DLD1 (cell line): ENCODE data around the gene KLK2.

Experiments
- in situ Hi-C: cut with HindIII; loops from 2 replicates; pipeline ENCODE4 v1.10.0; 2017; ENCODE audit warnings: low sequenced_read_pairs

KLK2 gene

DNA sequence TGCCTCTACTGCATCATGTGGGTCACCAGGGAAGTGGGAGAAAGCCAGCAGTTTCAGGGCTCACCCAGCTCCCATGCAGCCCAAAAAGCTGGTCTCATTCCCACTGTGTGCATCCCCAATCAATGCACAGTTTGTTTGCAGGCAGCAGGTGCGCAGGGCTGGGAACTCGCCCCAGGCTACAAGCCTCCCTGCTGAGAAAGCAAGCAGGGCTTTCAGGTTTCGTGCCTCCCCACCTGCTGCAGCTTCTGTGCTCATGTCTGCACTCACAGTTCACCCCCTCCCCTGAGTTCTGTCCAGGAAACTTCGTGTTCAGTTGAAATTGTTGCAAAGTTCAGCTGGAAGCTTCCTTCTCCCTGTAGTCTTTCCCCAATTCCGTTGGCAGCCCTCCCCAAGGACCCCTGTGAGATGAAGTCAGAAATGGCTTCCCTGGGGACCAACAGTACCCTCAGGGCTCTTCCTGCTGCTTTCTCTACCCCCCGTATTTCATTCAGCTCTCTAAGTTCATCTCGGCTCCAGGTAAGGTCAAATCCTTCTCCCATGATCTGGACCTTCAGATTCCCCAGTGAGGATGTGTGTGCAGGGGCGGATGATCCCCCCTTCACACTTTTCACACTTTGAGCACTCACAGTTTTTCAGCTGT is 28.8 kb upstream of the KLK2 start:
- in situ Hi-C loops = no loop called here

DNA sequence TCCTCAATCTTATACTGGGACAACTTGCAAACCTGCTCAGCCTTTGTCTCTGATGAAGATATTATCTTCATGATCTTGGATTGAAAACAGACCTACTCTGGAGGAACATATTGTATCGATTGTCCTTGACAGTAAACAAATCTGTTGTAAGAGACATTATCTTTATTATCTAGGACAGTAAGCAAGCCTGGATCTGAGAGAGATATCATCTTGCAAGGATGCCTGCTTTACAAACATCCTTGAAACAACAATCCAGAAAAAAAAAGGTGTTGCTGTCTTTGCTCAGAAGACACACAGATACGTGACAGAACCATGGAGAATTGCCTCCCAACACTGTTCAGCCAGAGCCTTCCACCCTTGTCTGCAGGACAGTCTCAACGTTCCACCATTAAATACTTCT is 22.5 kb upstream of the KLK2 start:
- in situ Hi-C loops = no loop called here

DNA sequence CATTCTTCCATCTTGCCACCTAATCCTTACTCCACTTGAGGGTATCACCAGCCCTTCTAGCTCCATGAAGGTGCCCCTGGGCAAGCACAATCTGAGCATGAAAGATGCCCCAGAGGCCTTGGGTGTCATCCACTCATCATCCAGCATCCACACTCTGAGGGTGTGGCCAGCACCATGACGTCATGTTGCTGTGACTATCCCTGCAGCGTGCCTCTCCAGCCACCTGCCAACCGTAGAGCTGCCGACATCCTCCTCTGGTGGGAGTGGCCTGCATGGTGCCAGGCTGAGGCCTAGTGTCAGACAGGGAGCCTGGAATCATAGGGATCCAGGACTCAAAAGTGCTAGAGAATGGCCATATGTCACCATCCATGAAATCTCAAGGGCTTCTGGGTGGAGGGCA is 21.6 kb upstream of the KLK2 start:
- in situ Hi-C loops = no loop called here

DNA sequence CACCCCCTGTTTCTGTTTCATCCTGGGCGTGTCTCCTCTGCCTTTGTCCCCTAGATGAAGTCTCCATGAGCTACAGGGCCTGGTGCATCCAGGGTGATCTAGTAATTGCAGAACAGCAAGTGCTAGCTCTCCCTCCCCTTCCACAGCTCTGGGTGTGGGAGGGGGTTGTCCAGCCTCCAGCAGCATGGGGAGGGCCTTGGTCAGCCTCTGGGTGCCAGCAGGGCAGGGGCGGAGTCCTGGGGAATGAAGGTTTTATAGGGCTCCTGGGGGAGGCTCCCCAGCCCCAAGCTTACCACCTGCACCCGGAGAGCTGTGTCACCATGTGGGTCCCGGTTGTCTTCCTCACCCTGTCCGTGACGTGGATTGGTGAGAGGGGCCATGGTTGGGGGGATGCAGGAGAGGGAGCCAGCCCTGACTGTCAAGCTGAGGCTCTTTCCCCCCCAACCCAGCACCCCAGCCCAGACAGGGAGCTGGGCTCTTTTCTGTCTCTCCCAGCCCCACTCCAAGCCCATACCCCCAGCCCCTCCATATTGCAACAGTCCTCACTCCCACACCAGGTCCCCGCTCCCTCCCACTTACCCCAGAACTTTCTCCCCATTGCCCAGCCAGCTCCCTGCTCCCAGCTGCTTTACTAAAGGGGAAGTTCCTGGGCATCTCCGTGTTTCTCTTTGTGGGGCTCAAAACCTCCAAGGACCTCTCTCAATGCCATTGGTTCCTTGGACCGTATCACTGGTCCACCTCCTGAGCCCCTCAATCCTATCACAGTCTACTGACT is 18.4 kb upstream of the KLK2 start, which contains the start of gene KLK3:
Gene KLK3 (plus strand): TSS at position 280 of the 775 bp plus-strand sequence. CDS start 41 bp downstream, at position 321.
- in situ Hi-C loops = no loop called here

DNA sequence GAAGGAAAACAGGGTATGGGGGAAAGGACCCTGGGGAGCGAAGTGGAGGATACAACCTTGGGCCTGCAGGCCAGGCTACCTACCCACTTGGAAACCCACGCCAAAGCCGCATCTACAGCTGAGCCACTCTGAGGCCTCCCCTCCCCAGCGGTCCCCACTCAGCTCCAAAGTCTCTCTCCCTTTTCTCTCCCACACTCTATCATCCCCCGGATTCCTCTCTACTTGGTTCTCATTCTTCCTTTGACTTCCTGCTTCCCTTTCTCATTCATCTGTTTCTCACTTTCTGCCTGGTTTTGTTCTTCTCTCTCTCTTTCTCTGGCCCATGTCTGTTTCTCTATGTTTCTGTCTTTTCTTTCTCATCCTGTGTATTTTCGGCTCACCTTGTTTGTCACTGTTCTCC is 15.9 kb upstream of the KLK2 start:
- in situ Hi-C loops = no loop called here

DNA sequence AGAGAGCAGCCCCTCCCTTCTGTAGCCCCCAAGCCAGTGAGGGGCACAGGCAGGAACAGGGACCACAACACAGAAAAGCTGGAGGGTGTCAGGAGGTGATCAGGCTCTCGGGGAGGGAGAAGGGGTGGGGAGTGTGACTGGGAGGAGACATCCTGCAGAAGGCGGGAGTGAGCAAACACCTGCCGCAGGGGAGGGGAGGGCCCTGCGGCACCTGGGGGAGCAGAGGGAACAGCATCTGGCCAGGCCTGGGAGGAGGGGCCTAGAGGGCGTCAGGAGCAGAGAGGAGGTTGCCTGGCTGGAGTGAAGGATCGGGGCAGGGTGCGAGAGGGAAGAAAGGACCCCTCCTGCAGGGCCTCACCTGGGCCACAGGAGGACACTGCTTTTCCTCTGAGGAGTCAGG is 14.4 kb upstream of the KLK2 start:
- in situ Hi-C loops = no loop called here

DNA sequence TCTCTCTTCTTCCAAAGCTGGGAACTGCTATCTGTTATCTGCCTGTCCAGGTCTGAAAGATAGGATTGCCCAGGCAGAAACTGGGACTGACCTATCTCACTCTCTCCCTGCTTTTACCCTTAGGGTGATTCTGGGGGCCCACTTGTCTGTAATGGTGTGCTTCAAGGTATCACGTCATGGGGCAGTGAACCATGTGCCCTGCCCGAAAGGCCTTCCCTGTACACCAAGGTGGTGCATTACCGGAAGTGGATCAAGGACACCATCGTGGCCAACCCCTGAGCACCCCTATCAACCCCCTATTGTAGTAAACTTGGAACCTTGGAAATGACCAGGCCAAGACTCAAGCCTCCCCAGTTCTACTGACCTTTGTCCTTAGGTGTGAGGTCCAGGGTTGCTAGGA is 13.4 kb upstream of the KLK2 start:
- in situ Hi-C loops = no loop called here

DNA sequence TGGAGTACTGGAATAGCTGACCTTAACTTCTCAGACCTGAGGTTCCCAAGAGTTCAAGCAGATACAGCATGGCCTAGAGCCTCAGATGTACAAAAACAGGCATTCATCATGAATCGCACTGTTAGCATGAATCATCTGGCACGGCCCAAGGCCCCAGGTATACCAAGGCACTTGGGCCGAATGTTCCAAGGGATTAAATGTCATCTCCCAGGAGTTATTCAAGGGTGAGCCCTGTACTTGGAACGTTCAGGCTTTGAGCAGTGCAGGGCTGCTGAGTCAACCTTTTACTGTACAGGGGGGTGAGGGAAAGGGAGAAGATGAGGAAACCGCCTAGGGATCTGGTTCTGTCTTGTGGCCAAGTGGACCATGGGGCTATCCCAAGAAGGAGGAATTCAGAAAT is 12.2 kb upstream of the KLK2 start:
- in situ Hi-C loops = no loop called here

DNA sequence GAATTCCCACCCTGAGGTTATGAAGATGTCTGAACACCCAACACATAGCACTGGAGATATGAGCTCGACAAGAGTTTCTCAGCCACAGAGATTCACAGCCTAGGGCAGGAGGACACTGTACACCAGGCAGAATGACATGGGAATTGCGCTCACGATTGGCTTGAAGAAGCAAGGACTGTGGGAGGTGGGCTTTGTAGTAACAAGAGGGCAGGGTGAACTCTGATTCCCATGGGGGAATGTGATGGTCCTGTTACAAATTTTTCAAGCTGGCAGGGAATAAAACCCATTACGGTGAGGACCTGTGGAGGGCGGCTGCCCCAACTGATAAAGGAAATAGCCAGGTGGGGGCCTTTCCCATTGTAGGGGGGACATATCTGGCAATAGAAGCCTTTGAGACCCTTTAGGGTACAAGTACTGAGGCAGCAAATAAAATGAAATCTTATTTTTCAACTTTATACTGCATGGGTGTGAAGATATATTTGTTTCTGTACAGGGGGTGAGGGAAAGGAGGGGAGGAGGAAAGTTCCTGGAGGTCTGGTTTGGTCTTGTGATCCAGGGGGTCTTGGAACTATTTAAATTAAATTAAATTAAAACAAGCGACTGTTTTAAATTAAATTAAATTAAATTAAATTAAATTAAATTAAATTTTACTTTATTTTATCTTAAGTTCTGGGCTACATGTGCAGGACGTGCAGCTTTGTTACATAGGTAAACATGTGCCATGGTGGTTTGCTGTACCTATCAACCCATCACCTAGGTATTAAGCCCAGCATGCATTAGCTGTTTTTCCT is 11.5 kb upstream of the KLK2 start:
- in situ Hi-C loops = no loop called here

DNA sequence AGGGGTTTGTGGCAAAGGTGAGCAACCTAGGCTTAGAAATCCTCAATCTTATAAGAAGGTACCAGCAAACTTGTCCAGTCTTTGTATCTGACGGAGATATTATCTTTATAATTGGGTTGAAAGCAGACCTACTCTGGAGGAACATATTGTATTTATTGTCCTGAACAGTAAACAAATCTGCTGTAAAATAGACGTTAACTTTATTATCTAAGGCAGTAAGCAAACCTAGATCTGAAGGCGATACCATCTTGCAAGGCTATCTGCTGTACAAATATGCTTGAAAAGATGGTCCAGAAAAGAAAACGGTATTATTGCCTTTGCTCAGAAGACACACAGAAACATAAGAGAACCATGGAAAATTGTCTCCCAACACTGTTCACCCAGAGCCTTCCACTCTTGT is 3.8 kb upstream of the KLK2 start:
- in situ Hi-C loops = no loop called here

DNA sequence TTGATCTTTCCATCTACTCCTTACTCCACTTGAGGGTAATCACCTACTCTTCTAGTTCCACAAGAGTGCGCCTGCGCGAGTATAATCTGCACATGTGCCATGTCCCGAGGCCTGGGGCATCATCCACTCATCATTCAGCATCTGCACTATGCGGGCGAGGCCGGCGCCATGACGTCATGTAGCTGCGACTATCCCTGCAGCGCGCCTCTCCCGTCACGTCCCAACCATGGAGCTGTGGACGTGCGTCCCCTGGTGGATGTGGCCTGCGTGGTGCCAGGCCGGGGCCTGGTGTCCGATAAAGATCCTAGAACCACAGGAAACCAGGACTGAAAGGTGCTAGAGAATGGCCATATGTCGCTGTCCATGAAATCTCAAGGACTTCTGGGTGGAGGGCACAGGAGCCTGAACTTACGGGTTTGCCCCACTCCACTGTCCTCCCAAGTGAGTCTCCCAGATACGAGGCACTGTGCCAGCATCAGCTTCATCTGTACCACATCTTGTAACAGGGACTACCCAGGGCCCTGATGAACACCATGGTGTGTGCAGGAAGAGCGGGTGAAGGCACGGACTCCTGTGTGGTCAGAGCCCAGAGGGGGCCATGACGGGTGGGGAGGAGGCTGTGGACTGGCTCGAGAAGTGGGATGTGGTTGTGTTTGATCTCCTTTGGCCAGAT is 2.7 kb upstream of the KLK2 start:
- in situ Hi-C loops = no loop called here

DNA sequence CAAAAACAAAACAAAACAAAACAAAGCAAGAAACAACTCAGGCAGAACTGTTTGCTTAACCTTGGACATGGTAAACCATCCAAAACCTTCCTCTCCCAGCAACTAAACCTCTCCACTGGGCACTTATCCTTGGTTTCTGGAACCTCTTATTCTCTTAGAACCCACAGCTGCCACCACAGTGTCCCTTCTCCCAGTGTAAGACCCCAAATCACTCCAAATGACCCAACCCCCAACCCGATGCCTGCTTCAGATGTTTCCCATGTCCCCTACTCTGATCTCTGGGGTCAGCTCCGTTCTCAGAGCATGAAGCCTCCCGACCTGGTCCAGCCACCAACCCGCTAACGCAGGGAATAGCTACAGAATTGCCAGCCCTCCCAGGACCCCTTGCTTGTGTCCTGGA is 972 bp downstream of the KLK2 start:
- in situ Hi-C loops = no loop called here

DNA sequence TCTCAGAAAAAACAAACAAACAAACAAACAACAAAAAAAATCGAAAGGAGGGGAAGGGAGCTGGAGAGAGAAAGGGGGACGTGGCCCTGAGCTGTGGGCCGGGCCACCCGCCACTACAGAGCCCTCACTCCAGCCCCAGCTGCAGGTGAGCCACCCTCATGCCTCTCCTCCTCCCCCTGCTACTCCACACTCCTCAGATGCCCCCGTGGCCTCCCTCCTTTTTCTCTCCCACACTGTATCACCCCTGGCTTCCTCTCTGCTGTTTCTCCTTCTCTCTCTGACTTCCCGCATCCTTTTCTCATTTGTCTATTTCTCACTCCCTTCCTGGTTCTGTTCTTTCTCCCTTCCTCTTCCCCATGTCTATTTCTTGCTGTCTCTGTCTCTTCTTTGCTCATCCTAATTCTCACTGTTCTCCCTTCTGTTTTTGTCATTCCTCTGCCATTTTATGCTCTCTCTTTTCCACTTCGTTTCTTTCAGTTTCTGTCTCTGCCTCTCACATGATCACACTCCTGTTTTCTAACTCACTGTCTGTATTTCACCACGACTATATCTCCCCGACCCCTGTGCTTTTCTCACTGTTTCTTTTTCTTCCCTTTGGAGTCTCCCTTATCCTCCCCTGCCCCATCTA is 2.7 kb downstream of the KLK2 start:
- in situ Hi-C loops = no loop called here

DNA sequence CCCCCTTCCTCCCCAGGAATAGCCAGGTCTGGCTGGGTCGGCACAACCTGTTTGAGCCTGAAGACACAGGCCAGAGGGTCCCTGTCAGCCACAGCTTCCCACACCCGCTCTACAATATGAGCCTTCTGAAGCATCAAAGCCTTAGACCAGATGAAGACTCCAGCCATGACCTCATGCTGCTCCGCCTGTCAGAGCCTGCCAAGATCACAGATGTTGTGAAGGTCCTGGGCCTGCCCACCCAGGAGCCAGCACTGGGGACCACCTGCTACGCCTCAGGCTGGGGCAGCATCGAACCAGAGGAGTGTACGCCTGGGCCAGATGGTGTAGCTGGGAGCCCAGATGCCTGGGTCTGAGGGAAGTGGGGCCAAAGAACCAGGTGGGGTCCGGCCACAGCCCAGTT is 3.2 kb downstream of the KLK2 start:
- in situ Hi-C loops = no loop called here

DNA sequence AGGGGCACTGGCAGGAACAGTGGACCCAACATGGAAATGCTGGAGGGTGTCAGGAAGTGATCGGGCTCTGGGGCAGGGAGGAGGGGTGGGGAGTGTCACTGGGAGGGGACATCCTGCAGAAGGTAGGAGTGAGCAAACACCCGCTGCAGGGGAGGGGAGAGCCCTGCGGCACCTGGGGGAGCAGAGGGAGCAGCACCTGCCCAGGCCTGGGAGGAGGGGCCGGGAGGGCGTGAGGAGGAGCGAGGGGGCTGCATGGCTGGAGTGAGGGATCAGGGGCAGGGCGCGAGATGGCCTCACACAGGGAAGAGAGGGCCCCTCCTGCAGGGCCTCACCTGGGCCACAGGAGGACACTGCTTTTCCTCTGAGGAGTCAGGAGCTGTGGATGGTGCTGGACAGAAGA is 4.1 kb downstream of the KLK2 start:
- in situ Hi-C loops = no loop called here

DNA sequence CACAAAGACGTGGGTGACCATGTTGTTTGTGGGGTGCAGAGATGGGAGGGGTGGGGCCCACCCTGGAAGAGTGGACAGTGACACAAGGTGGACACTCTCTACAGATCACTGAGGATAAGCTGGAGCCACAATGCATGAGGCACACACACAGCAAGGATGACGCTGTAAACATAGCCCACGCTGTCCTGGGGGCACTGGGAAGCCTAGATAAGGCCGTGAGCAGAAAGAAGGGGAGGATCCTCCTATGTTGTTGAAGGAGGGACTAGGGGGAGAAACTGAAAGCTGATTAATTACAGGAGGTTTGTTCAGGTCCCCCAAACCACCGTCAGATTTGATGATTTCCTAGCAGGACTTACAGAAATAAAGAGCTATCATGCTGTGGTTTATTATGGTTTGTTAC is 5.6 kb downstream of the KLK2 start:
- in situ Hi-C loops = no loop called here

DNA sequence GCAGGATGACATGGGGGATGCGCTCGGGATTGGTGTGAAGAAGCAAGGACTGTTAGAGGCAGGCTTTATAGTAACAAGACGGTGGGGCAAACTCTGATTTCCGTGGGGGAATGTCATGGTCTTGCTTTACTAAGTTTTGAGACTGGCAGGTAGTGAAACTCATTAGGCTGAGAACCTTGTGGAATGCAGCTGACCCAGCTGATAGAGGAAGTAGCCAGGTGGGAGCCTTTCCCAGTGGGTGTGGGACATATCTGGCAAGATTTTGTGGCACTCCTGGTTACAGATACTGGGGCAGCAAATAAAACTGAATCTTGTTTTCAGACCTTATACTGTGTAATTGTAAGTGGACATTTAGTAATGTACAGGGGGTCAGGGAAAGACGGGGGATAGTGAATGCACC is 7.0 kb downstream of the KLK2 start:
- in situ Hi-C loops = no loop called here

DNA sequence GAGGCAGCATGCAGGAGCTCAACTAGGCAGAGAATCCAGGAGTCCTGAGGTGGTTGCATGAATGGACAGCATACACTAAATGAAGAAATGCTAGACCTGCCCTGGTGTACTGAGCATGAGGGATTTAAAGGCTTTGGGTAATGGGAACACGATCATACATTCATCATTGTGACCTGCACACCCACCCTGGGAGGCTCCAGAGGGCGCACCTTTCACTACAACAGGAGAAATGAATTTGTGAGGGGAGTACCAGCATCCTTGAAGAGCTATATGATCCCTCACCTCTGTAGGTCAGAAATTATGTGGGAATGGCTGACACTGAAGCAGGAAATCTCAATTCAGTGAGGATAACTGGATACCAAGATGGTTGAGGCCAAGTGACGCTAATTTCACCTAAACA is 8.9 kb downstream of the KLK2 start:
- in situ Hi-C loops = no loop called here

DNA sequence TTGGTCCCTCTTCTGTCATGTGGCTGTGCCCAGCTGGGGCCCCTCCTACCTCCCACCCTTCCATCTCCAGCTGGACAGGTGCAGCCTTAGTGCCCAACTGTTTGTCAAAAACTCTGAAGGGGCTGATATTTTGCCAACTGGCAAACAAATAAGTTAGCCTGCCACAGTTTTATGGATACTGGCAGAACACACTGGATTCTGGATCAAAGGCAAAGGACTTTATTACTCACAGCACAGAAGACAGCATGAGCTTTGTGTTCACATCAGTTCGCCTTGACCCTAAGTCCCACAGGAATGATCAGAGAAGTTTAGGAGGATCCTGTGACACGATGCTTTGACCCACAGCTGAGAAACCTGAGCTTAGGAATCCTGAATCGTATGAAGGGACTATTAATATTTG is 16.4 kb downstream of the KLK2 start:
- in situ Hi-C loops = no loop called here

DNA sequence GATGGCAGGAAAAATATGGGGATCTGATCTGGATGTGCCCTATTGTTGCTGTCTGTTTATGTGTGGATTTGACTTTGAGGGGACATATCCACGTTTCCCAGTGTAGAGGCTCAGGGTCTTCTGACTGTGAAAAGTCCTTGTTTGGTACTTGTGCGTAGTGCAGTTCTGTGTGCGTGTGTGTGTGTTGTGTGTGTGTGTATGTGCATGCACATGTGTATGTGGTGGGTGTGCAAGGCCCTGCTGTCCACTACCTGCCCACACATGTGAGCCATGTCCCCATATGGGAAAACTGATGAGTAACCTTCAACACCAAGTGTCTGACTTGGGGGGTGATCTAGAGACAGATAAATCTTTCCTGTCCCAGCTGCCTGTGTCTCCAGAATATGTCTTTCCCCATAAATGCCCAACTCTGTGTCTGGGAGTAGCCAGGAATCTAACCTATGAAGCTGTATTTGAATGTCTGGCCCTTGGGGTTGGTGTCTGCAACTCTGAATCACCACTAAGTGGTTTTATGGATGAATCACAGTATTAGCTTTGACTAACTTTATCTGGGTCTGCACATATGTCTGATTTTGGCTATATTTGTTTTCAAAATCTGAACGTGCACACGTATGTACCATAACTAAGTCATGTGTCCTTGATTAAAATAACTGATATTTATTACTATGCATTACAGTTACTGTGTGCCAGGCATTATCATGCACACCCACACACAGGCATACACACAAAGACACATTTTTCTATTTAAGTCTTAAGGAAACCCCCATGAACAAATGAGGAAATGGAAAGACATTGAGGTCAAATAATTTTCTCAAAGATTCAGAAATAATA is 17.4 kb downstream of the KLK2 start:
- in situ Hi-C loops = no loop called here
